ENCODE data around the gene STAB1. TPM values are rescaled to one million over a fixed set of nuclear protein-coding genes. Genes with fewer than 3 reads are reported as not detected.

Gene STAB1
- polyA plus RNA-seq, 4 donors, result 2.0 to 72.1 (median 24.4) TPM

- Histone ChIP-seq H3K36me3 (ENCODE audit: control insufficient read depth in 3 of 3, insufficient read depth in 2 of 3, low read depth in 1 of 3, low read length in 3 of 3) (peaks cover 6 to 96% (median 28%) of the 10 kb centered on the region in 3 donors), H3K4me3 (ENCODE audit: low read depth in 1 of 3, low read length in 3 of 3) (no peak overlapping the region), H3K9me3 (ENCODE audit: control insufficient read depth in 2 of 2, insufficient read depth in 1 of 2, low read depth in 1 of 2, low read length in 1 of 2) (no peaks in the 10 kb centered on the region), H3K27me3 (ENCODE audit: control insufficient read depth in 3 of 3, insufficient read depth in 3 of 3, low read length in 3 of 3) (no peaks in the 10 kb centered on the region), H3K27ac (ENCODE audit: low read depth in 1 of 3, low read length in 2 of 3) (no peak overlapping the region), H3K4me1 (ENCODE audit: control insufficient read depth in 3 of 3, insufficient read depth in 2 of 3, low read depth in 1 of 3, low read length in 2 of 3) (no peaks in the 10 kb centered on the region)
- 88 to 91% (median 91%) methylated on average over 23 of the region's 23 CpGs for WGBS, 3 donors
- DNase-seq (no peak), FAIRE-seq (no peak)
Measured at GRCh38 chr3:52481819-52482521, 13.2 kb upstream of the STAB1 start.

GRCh38 chr3:52483081-52483480 is 12.1 kb upstream of the STAB1 start:
- Histone ChIP-seq H3K27ac (ENCODE audit: low read depth in 1 of 3, low read length in 2 of 3) (no peak overlapping the region), H3K36me3 (ENCODE audit: control insufficient read depth in 3 of 3, insufficient read depth in 2 of 3, low read depth in 1 of 3, low read length in 3 of 3) (peaks cover 2 to 96% (median 23%) of the 10 kb centered on the region in 3 donors), H3K9me3 (ENCODE audit: control insufficient read depth in 2 of 2, insufficient read depth in 1 of 2, low read depth in 1 of 2, low read length in 1 of 2) (no peaks in the 10 kb centered on the region), H3K4me1 (ENCODE audit: control insufficient read depth in 3 of 3, insufficient read depth in 2 of 3, low read depth in 1 of 3, low read length in 2 of 3) (no peaks in the 10 kb centered on the region), H3K27me3 (ENCODE audit: control insufficient read depth in 3 of 3, insufficient read depth in 3 of 3, low read length in 3 of 3) (no peaks in the 10 kb centered on the region), H3K4me3 (ENCODE audit: low read depth in 1 of 3, low read length in 3 of 3) (no peak overlapping the region)
- FAIRE-seq (no peak), DNase-seq (no peak)
- WGBS, 3 donors, result 88 to 91% (median 89%) methylated on average over 14 of the region's 14 CpGs

GRCh38 chr3:52483577-52484381 is 11.4 kb upstream of the STAB1 start:
- 81 to 94% (median 93%) methylated on average over 12 to 13 of the region's 13 CpGs for WGBS, 3 donors
- DNase-seq, result no peak
- Histone ChIP-seq H3K4me1 (ENCODE audit: control insufficient read depth in 3 of 3, insufficient read depth in 2 of 3, low read depth in 1 of 3, low read length in 2 of 3) (no peaks in the 10 kb centered on the region), H3K4me3 (ENCODE audit: low read depth in 1 of 3, low read length in 3 of 3) (no peak overlapping the region), H3K27ac (ENCODE audit: low read depth in 1 of 3, low read length in 2 of 3) (no peak overlapping the region), H3K27me3 (ENCODE audit: control insufficient read depth in 3 of 3, insufficient read depth in 3 of 3, low read length in 3 of 3) (no peaks in the 10 kb centered on the region), H3K9me3 (ENCODE audit: control insufficient read depth in 2 of 2, insufficient read depth in 1 of 2, low read depth in 1 of 2, low read length in 1 of 2) (no peaks in the 10 kb centered on the region), H3K36me3 (ENCODE audit: control insufficient read depth in 3 of 3, insufficient read depth in 2 of 3, low read depth in 1 of 3, low read length in 3 of 3) (peaks cover 2 to 96% (median 17%) of the 10 kb centered on the region in 3 donors)
- FAIRE-seq, result no peak

- FAIRE-seq (no peak), DNase-seq (no peak)
- Histone ChIP-seq H3K9me3 (ENCODE audit: control insufficient read depth in 2 of 2, insufficient read depth in 1 of 2, low read depth in 1 of 2, low read length in 1 of 2) (no peaks in the 10 kb centered on the region), H3K36me3 (ENCODE audit: control insufficient read depth in 3 of 3, insufficient read depth in 2 of 3, low read depth in 1 of 3, low read length in 3 of 3) (peaks cover 2 to 96% (median 19%) of the 10 kb centered on the region in 3 donors), H3K27ac (ENCODE audit: low read depth in 1 of 3, low read length in 2 of 3) (no peak overlapping the region), H3K4me3 (ENCODE audit: low read depth in 1 of 3, low read length in 3 of 3) (no peak overlapping the region), H3K27me3 (ENCODE audit: control insufficient read depth in 3 of 3, insufficient read depth in 3 of 3, low read length in 3 of 3) (no peaks in the 10 kb centered on the region), H3K4me1 (ENCODE audit: control insufficient read depth in 3 of 3, insufficient read depth in 2 of 3, low read depth in 1 of 3, low read length in 2 of 3) (no peaks in the 10 kb centered on the region)
- 82 to 90% (median 88%) methylated on average over 10 of the region's 10 CpGs for WGBS, 3 donors
Measured at GRCh38 chr3:52484680-52485461, 10.3 kb upstream of the STAB1 start.

- peaks cover under 1 to 96% (median 17%) of the 10 kb centered on the region in 3 donors for H3K36me3 ChIP-seq (ENCODE audit: control insufficient read depth in 3 of 3, insufficient read depth in 2 of 3, low read depth in 1 of 3, low read length in 3 of 3)
- DNase-seq (no peak), FAIRE-seq (no peak)
- no peak overlapping the region for H3K27ac ChIP-seq (ENCODE audit: low read depth in 1 of 3, low read length in 2 of 3)
- H3K9me3 ChIP-seq (ENCODE audit: control insufficient read depth in 2 of 2, insufficient read depth in 1 of 2, low read depth in 1 of 2, low read length in 1 of 2), result no peaks in the 10 kb centered on the region
- H3K4me3 ChIP-seq (ENCODE audit: low read depth in 1 of 3, low read length in 3 of 3), result no peak overlapping the region
- H3K27me3 ChIP-seq (ENCODE audit: control insufficient read depth in 3 of 3, insufficient read depth in 3 of 3, low read length in 3 of 3), result no peaks in the 10 kb centered on the region
- H3K4me1 ChIP-seq (ENCODE audit: control insufficient read depth in 3 of 3, insufficient read depth in 2 of 3, low read depth in 1 of 3, low read length in 2 of 3), result no peaks in the 10 kb centered on the region
- 93 to 95% (median 94%) methylated on average over 26 to 31 of the region's 31 CpGs for WGBS, 3 donors
Measured at GRCh38 chr3:52487050-52487787, 7.9 kb upstream of the STAB1 start.

- FAIRE-seq (no peak), DNase-seq (no peak)
- H3K27me3 ChIP-seq (ENCODE audit: control insufficient read depth in 3 of 3, insufficient read depth in 3 of 3, low read length in 3 of 3), result no peaks in the 10 kb centered on the region
- no peak overlapping the region for H3K4me3 ChIP-seq (ENCODE audit: low read depth in 1 of 3, low read length in 3 of 3)
- H3K9me3 ChIP-seq (ENCODE audit: control insufficient read depth in 2 of 2, insufficient read depth in 1 of 2, low read depth in 1 of 2, low read length in 1 of 2), result no peaks in the 10 kb centered on the region
- peaks cover 2 to 96% (median 22%) of the 10 kb centered on the region in 3 donors for H3K36me3 ChIP-seq (ENCODE audit: control insufficient read depth in 3 of 3, insufficient read depth in 2 of 3, low read depth in 1 of 3, low read length in 3 of 3)
- no peaks in the 10 kb centered on the region for H3K4me1 ChIP-seq (ENCODE audit: control insufficient read depth in 3 of 3, insufficient read depth in 2 of 3, low read depth in 1 of 3, low read length in 2 of 3)
- H3K27ac ChIP-seq (ENCODE audit: low read depth in 1 of 3, low read length in 2 of 3), result no peak overlapping the region
- WGBS, 3 donors, result 96 to 97% (median 97%) methylated on average over 58 to 59 of the region's 59 CpGs
Measured at GRCh38 chr3:52487788-52488691, 7.1 kb upstream of the STAB1 start.

GRCh38 chr3:52488746-52489145 is 6.4 kb upstream of the STAB1 start:
- Histone ChIP-seq H3K9me3 (ENCODE audit: control insufficient read depth in 2 of 2, insufficient read depth in 1 of 2, low read depth in 1 of 2, low read length in 1 of 2) (no peaks in the 10 kb centered on the region), H3K27me3 (ENCODE audit: control insufficient read depth in 3 of 3, insufficient read depth in 3 of 3, low read length in 3 of 3) (no peaks in the 10 kb centered on the region), H3K36me3 (ENCODE audit: control insufficient read depth in 3 of 3, insufficient read depth in 2 of 3, low read depth in 1 of 3, low read length in 3 of 3) (peaks cover 2 to 96% (median 22%) of the 10 kb centered on the region in 3 donors), H3K4me3 (ENCODE audit: low read depth in 1 of 3, low read length in 3 of 3) (no peak overlapping the region), H3K4me1 (ENCODE audit: control insufficient read depth in 3 of 3, insufficient read depth in 2 of 3, low read depth in 1 of 3, low read length in 2 of 3) (no peaks in the 10 kb centered on the region), H3K27ac (ENCODE audit: low read depth in 1 of 3, low read length in 2 of 3) (no peak overlapping the region)
- no peak for DNase-seq
- 91 to 96% (median 92%) methylated on average over 3 of the region's 3 CpGs for WGBS, 3 donors
- FAIRE-seq, result no peak
